ENCODE results near the gene HDDC2.

The HDDC2 gene

GRCh38 chr6:125250511-125250910 is 51.3 kb downstream of the HDDC2 start:
- DNase-seq (ENCODE audit: low read depth, low spot score) = no peak

GRCh38 chr6:125248136-125248535 is 53.6 kb downstream of the HDDC2 start:
- no peak for DNase-seq (ENCODE audit: low read depth, low spot score)
- H3K4me3 ChIP-seq (ENCODE audit: low read length) = no peak overlapping the region

More at GRCh38 chr6:125250511-125250910, 51.3 kb downstream of the HDDC2 start:
- H3K4me3 ChIP-seq (ENCODE audit: low read length) = no peak overlapping the region

- DNase-seq (ENCODE audit: low read depth, low spot score) = no peak
- H3K4me3 ChIP-seq (ENCODE audit: low read length) = no peak overlapping the region
Measured at GRCh38 chr6:125246566-125246965, 55.2 kb downstream of the HDDC2 start.

GRCh38 chr6:125245523-125246264 is 56.1 kb downstream of the HDDC2 start:
- no peak overlapping the region for H3K4me3 ChIP-seq (ENCODE audit: low read length)
- DNase-seq (ENCODE audit: low read depth, low spot score) = no peak

- no peak overlapping the region for H3K4me3 ChIP-seq (ENCODE audit: low read length)
Measured at GRCh38 chr6:125245109-125245508, 56.7 kb downstream of the HDDC2 start.

GRCh38 chr6:125237764-125238163 is 64.0 kb downstream of the HDDC2 start:
- no peak overlapping the region for H3K4me3 ChIP-seq (ENCODE audit: low read length)
- DNase-seq (ENCODE audit: low read depth, low spot score) = no peak

More at GRCh38 chr6:125245109-125245508, 56.7 kb downstream of the HDDC2 start:
- DNase-seq (ENCODE audit: low read depth, low spot score) = no peak

- no peak overlapping the region for H3K4me3 ChIP-seq (ENCODE audit: low read length)
- no peak for DNase-seq (ENCODE audit: low read depth, low spot score)
Measured at GRCh38 chr6:125236536-125237327, 65.0 kb downstream of the HDDC2 start.

- DNase-seq (ENCODE audit: low read depth, low spot score) = no peak
- H3K4me3 ChIP-seq (ENCODE audit: low read length) = no peak overlapping the region
Measured at GRCh38 chr6:125233202-125233601, 68.6 kb downstream of the HDDC2 start.

GRCh38 chr6:125232466-125232865 is 69.3 kb downstream of the HDDC2 start:
- no peak overlapping the region for H3K4me3 ChIP-seq (ENCODE audit: low read length)
- no peak for DNase-seq (ENCODE audit: low read depth, low spot score)

- DNase-seq (ENCODE audit: low read depth, low spot score) = no peak
- no peak overlapping the region for H3K4me3 ChIP-seq (ENCODE audit: low read length)
Measured at GRCh38 chr6:125231574-125232343, 70.0 kb downstream of the HDDC2 start.

- no peak overlapping the region for H3K4me3 ChIP-seq (ENCODE audit: low read length)
- no peak for DNase-seq (ENCODE audit: low read depth, low spot score)
Measured at GRCh38 chr6:125231133-125231532, 70.6 kb downstream of the HDDC2 start.

GRCh38 chr6:125230674-125231073 is 71.1 kb downstream of the HDDC2 start:
- no peak overlapping the region for H3K4me3 ChIP-seq (ENCODE audit: low read length)
- DNase-seq (ENCODE audit: low read depth, low spot score) = no peak

- no peak overlapping the region for H3K4me3 ChIP-seq (ENCODE audit: low read length)
Measured at GRCh38 chr6:125228981-125229479, 72.7 kb downstream of the HDDC2 start.

GRCh38 chr6:125227244-125227643 is 74.5 kb downstream of the HDDC2 start:
- H3K4me3 ChIP-seq (ENCODE audit: low read length) = no peak overlapping the region
- DNase-seq (ENCODE audit: low read depth, low spot score) = no peak

More at GRCh38 chr6:125228981-125229479, 72.7 kb downstream of the HDDC2 start:
- no peak for DNase-seq (ENCODE audit: low read depth, low spot score)

All from Jurkat, Clone E6-1 (cell line).